CD4-positive, alpha-beta T cell treated with Interleukin-15 for 4 hours (primary cell): ENCODE measurements around the gene NFIA.
A peak's percentile ranks its signal among the peaks of the same experiment; 100 is the strongest.
"Not testable (repeated sequence)": the region's sequence is repeated elsewhere in the genome, so short reads cannot be mapped to it uniquely, and the experiment has no call there.

ENCODE experiments used
- DNase-seq: peaks from one replicate; pipeline ENCODE4 v3.0.0-alpha.2; 2020; ENCODE audit warnings: low spot score

The NFIA gene

GRCh38 chr1:61058483-61059245 lies 23.7 kb upstream of the NFIA start:
- DNase-seq: no peak

GRCh38 chr1:61061601-61062000 lies 20.8 kb upstream of the NFIA start:
- not testable (repeated sequence) for DNase-seq

GRCh38 chr1:61064673-61065072 lies 17.7 kb upstream of the NFIA start:
- no peak for DNase-seq

- no peak for DNase-seq
Observed at GRCh38 chr1:61067446-61068019, 14.8 kb upstream of the NFIA start.

GRCh38 chr1:61070054-61070453 lies 12.3 kb upstream of the NFIA start:
- DNase-seq: no peak

- no peak for DNase-seq
Observed at GRCh38 chr1:61071205-61072130, 10.9 kb upstream of the NFIA start.

- no peak for DNase-seq
Observed at GRCh38 chr1:61073871-61074270, 8.5 kb upstream of the NFIA start.

- DNase-seq: not testable (repeated sequence)
Observed at GRCh38 chr1:61075833-61076232, 6.5 kb upstream of the NFIA start.

GRCh38 chr1:61076728-61077675 lies 5.4 kb upstream of the NFIA start:
- DNase-seq: peak; percentile 86

GRCh38 chr1:61077676-61078541 lies 4.5 kb upstream of the NFIA start:
- peak; percentile 99 for DNase-seq

- DNase-seq: no peak
Observed at GRCh38 chr1:61078618-61079295, 3.6 kb upstream of the NFIA start.

GRCh38 chr1:61079296-61079897 lies 3.0 kb upstream of the NFIA start:
- no peak for DNase-seq

GRCh38 chr1:61079898-61080336 lies 2.4 kb upstream of the NFIA start:
- DNase-seq: no peak

GRCh38 chr1:61080413-61081143 lies 1.8 kb upstream of the NFIA start:
- no peak for DNase-seq

- no peak for DNase-seq
Observed at GRCh38 chr1:61081144-61081685, 1.1 kb upstream of the NFIA start.

GRCh38 chr1:61081686-61082310 lies 563 bp upstream of the NFIA start:
- DNase-seq: peak; percentile 39

- DNase-seq: no peak
Observed at GRCh38 chr1:61083013-61083806, 849 bp downstream of the NFIA start.
